Measurements from ENCODE around the gene RAB23.

Gene RAB23

DNA sequence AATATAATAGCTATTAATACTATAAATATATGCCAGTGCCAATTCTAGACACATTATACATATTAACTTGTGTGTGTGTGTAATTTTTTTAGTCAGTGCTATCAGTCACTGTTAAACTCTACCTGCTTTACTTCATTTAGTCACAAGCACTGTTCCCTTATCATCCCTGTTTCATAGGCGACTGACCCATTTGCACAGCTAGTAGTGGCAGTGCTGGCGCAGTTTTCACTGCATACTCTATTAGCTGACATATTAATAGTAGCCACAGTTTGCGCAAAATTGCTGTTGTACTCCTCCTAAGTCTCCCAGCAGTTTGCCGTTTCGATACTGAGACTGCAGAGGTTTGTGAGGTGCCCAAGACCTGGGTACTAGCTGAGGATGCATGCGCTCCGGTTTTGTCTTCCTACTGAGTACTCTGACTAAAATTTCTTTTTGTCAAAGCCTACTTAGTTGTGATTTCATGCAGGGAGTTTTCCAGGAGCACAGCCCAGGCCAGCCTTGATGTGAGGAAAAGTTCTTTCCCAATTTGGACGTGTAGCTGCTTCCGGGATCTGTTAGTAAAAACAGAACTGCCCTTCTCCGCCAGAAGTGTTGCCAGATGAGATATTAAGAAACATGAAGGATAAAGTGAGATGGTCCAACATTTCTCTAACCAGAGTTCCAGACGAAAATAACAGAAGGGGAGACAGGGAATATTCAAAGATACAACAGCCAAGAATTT is 44.4 kb downstream of the RAB23 start:
- DNase-seq = no peak

DNA sequence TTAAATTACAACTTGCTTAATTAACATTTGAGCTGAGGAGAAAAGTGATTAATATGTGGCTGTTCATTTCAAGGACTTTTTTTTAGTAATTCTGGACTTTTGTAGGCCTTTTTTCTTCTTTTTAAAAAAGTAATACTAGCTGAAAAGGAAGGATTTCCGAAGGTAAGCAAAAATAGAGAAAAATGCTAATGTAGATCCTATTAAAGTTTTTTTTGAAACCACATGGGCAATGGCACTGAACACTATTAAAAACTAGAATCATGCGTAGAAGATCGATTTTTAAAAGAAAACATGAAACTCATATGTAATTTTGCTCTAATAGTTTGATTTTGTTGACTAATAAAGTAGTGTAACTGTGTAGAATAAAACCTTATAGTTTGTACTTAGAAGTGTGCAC is 47.6 kb downstream of the RAB23 start:
- no peak for DNase-seq

DNA sequence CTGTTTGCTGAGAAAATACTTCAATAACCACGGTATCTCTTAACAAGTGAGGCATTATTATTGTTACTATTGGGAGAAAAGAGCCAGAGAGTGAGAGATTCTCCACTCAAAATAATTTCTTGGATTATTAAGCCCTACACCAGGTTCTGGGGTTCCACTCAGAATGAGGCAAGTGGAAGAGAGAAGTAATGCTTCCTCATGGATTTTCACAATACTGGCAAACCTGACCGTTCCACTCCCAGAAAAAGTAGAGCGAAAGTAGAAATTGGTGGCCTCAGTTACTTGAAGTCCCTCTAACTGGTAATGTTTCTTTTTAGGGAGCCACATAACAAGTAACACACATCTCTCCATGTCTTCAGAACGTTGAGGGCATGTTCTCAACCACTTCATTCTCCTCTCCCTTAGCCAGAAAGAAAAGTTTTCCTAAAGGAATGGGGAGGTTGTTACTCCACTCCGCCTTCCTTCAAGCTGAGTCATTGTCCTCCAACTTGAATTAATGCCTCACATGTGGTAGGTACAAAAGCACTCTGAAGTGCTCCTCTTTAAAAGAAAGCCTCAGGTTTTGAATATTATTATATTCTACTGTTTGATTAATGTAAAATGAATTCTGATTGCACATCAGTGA is 48.1 kb downstream of the RAB23 start:
- no peak for DNase-seq

DNA sequence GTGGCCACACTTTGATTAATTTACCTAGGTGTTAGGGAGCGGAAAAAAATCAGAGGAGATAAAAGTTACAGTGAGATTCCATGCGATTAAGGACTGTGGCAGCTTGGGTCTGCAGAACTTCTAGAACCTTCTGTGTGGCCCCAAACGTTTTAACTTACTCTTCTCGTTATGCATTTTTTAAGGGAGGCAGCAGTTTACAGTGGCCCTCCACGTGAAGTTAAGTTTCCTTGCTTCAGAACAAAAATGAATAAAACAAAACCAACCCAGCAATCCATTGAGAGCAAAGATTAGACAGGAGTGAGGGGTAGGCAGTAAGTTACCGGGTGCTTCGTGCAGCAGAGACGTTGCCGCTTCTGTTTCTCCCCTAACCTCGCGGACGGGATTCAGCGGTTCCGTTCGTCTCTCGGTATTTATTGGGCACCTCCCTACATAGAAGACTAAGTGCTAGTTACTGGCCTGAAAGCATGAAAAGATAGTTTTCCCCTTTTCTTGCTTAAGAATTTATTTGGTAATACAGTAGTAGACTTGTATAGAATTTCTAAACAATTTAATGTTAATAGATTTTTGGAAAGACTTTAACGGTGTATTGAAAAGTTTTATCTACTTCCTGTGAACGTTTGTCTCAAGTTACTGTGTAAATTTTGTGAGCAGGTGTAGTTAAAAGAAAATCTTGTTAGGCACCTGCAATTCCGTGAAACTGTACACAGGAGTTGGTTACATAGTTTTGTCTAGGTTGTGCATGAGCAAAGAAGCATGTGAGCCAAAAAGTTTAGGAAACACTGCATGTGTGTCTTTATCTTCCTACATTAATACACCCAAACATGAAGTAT is 48.8 kb downstream of the RAB23 start:
- DNase-seq = no peak

- DNase-seq = peak; percentile 40
Measured at GRCh38 chr6:57172136-57173055, 49.7 kb downstream of the RAB23 start, which contains the start of gene BAG2. BAG2 (plus strand) TSS chr6:57172326; CDS start chr6:57172698, 372 bp downstream.

DNA sequence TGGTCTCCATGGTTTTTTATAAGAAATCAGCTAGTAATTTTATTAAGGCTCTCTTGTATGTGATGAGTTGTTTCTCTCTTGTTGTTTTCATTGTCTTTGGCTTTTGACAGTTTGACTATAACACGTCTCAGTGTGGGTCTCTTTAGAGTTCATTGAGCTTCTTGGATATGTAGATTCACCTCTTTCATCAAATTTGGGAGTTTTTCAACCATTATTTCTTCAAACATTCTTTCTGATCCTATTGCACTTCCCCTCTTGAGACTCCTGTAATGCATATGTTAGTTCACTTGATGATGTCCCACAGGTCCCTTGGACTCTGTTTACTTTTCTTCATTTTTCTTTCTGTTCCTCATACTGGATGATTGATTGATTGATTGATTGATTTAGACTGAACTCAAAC is 57.0 kb downstream of the RAB23 start:
- no peak for DNase-seq

- no peak for DNase-seq
Measured at GRCh38 chr6:57163956-57164355, 58.2 kb downstream of the RAB23 start.

GRCh38 chr6:57162516-57162915 is 59.6 kb downstream of the RAB23 start:
- no peak for DNase-seq

GRCh38 chr6:57162028-57162427 is 60.1 kb downstream of the RAB23 start:
- no peak for DNase-seq

DNA sequence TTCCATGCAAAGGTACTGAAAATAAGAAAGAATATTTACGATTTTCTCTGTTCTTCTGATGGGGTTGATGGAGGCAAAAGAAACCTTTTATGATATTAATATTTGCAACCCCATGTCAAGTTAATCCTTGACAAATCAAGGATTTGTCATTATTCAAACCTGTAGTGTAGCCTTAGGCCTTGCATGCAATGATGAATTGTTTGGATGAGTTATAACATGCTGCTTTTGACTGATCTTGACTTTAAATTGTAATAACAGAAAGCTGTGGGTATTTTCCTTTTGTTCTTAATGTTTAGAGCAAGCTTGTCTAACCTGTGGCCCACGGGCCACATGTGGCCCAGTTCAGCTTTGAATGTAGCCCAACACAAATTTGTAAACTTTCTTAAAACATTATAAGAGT is 63.0 kb downstream of the RAB23 start:
- DNase-seq = no peak

GRCh38 chr6:57158658-57159057 is 63.4 kb downstream of the RAB23 start:
- no peak for DNase-seq

- no peak for DNase-seq
Measured at GRCh38 chr6:57147955-57148858, 73.9 kb downstream of the RAB23 start.

- no peak for DNase-seq
Measured at GRCh38 chr6:57147401-57147800, 74.7 kb downstream of the RAB23 start.

DNA sequence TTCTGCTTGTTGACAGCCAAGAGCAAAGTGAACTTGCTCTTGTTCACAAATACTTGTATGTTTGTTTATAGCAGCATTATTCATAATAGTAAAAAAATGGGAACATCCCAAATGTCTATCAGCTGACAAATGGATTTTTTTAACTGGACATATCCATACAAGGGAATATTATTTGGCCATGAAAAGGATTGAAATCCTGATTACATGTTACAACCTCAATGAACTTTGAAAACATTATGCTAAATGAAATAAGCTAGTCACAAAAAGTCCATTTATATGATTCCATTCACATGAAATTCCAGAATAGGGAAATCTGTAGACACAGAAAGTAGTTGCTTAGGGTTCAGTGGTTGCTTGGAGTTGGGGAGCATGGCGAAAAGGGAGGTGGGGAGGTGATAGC is 78.4 kb downstream of the RAB23 start:
- DNase-seq = no peak

DNA sequence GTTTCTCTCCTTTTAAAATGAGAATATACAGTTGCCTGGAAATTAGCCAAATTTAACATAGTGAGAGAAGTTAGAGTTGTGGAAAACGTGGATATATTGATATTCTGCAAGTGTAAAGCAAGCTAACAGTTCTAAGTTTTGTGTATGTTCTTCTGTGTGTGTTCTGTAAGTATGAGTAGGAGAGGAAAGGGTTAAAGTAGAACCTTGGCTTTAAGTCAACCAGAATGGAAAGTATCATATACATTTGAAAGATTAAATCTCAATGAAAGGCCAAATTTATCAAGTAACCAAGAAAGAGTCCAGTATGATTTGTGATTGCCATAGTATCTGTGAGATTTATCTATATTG is 80.0 kb downstream of the RAB23 start:
- DNase-seq = no peak

DNA sequence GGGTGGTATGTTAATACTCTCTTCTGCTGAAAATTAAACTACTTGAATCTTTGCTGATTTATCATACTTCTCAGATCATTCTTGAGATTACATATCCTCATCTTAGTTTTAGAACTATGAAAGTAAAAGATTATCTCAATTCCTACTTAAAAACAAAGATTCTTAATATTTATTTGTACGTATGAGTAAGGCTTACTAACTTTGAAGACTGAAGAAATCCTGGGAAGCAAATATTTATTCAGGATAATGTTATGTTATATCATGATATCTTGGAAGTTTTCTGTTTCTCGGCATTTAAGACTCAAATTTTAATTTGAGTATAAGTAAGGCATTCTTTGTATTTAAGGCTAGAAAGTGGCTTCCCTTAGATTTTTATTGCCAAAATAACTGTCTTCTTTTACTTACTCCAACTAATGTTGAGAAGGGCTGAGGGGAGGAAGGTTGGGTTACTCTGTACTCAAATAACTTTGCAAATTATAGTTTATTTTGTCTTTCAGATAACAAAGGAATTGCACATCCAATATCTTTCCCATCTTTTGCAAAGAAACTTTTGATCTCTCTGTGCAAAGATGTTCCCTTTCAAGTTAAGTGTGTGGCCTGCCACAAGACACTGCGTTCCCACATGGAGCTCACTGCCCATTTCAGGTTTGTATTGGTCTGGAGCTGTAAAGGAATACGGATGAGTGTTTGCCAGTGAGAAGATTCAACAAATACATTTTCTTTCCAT is 80.5 kb downstream of the RAB23 start:
- no peak for DNase-seq

DNA sequence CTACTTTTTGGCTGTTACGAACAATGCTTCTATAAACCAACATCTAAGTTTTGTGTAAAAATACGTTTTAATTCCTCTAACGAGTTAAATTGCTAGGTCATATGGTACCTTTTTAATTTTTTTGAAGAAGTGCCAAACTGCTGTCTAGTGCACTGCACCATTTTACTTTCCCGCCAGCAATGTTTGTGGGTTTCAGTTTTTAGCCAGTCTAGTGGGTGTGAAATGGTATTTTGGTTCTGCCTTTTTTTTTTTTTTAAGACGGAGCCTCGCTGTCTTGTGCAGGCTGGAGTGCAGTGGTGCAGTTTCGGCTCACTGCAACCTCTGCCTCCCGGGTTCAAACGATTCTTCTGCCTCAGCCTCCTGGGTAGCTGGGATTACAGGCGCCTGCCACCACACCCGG is 84.1 kb downstream of the RAB23 start:
- DNase-seq = no peak

DNA sequence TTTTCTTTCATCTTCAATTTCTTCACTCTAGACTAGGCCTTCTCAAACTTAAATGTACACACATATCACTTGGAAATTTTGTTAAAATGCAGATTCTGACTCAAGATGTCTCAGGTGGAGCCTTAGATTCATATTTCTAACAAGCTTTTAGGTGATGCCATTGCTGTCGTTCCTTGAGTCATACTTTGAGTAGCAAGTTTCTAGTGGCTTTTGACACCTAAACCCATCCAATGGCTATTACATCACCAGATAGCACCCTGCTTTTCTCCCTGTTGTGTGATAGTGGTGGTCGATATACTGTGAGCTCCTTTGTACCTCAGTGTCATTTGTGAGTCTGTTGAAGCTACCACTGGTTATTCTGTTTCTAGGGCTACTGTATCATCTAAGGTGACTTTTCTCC is 84.8 kb downstream of the RAB23 start:
- no peak for DNase-seq

All from NCI-H1436 (cell line).